COLO829 (cell line): Measurements from ENCODE around the gene ADAMTS1.

Experiments
- DNase-seq: peaks from one replicate; pipeline ENCODE4 v3.0.0; 2012; ENCODE audit warnings: low spot score

The ADAMTS1 gene

GRCh38 chr21:26844258-26845065 is 747 bp downstream of the ADAMTS1 start:
- no peak for DNase-seq

DNA sequence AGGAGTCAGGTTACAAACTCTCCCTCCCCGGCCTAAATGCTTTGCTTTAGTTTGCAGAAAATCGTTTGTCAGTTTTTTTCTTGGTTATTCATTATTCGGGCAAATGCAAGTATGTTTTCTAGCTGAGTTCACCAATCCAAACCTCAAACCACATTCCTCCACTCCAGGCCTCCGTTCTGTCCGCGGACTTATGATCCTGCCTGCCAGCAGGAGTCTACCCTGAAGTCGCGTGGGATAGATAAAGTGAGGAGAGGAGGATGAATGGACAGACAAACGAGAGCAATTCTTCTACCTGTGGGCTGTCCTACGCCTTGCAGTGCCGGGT is 1.3 kb downstream of the ADAMTS1 start:
- DNase-seq: peak; percentile 35

- peak; percentile 92 for DNase-seq
Measured at GRCh38 chr21:26842974-26843932, 2.0 kb downstream of the ADAMTS1 start.

DNA sequence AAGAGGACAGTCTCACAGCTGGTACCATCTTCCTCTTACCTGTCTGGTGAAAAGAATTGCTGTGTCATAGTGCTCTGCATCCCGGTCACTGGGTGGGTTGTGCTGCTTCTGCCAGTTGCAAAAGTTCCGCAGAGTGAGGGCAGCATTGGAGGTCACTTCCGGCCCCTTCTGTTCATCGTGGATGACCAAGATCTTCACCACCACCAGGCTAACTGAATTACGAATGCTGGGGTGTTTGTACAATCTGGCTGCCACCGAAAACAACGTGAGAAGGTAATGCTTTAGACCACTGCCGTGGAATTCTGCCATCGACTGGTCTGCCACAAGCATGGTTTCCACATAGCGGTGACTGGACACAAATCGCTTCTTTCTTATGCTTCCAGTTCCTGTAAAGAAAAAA is 2.9 kb downstream of the ADAMTS1 start:
- DNase-seq: no peak

DNA sequence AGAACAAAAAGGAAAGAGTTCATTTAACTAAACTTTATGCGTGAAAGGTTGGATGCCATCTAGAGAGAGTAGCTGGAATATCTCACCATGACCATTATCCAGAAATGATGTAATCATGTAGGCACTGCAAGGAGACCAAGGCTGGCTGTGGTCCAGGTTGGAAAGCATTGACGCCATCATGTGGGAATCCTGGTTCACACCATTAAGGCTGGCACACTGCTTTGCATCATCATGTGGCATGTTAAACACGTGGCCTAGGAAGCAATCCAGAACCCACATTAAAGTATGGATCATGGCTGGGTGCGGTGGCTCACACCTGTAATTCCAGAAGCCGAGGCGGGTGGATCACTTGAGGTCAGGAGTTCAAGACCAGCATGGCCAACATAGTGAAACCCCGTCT is 4.3 kb downstream of the ADAMTS1 start:
- DNase-seq: no peak

- DNase-seq: no peak
Measured at GRCh38 chr21:26840201-26840600, 5.0 kb downstream of the ADAMTS1 start.

DNA sequence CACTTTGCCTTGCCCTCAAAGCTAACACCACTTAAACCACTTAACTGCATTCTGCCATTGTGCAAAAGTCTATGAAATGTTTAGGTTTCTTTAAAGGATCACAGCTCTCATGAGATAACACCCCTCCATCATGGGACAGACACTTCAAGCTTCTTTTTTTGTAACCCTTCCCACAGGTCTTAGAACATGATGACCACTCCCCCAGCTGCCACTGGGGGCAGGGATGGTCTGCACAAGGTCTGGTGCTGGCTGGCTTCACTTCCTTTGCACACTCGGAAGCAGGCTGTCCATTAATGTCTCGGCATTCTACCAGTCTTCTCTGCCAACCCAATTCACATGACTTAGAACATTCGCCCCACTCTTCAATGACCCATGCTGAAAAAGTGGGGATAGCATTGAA is 7.7 kb downstream of the ADAMTS1 start:
- no peak for DNase-seq

GRCh38 chr21:26836528-26836927 is 8.7 kb downstream of the ADAMTS1 start:
- no peak for DNase-seq

- no peak for DNase-seq
Measured at GRCh38 chr21:26835714-26836265, 9.4 kb downstream of the ADAMTS1 start.

GRCh38 chr21:26835027-26835713 is 10.0 kb downstream of the ADAMTS1 start:
- no peak for DNase-seq

- no peak for DNase-seq
Measured at GRCh38 chr21:26834181-26834905, 10.9 kb downstream of the ADAMTS1 start.

DNA sequence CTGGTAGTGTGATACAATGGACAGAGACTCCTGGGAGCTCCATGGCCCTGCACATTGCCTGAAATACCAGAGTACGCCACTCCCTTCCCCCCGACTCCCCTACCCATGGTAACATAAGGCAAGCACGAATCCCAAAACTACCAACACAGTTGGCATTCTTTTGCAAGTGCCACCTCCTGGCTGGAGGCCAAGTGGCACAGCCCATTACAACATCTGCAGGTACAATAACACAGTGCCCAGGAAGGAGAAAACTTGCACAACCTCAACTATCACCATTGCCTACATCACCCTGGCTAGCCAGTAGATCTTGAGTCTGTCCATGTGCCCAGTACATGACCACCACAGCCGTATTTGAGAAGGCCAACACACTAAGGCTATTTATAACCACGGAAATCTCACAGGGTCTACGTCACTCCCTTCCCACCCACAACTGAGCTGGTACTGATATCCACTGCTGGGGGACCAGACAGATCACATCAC is 11.7 kb downstream of the ADAMTS1 start:
- no peak for DNase-seq

- no peak for DNase-seq
Measured at GRCh38 chr21:26833011-26833410, 12.2 kb downstream of the ADAMTS1 start.

GRCh38 chr21:26832546-26832945 is 12.7 kb downstream of the ADAMTS1 start:
- DNase-seq: no peak

GRCh38 chr21:26826801-26827200 is 18.4 kb downstream of the ADAMTS1 start:
- no peak for DNase-seq

DNA sequence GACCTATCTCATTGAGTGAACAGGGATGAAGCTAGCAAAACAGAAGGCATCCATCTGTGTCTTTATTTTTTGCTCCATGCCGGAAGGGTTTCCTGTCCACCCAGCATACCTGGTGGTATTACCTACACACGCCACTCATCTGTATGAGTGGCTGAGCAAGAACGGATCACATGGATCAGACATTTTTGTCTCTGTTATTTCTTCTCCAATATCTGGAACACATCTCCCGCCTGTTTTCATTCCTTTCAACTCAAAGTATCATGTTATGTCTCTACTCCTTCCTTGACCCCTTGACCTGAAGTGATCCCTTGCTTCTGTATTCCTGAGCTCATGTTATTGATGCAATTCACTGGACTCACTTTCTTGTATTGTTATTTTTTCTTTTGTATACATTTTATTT is 24.7 kb downstream of the ADAMTS1 start:
- DNase-seq: no peak

GRCh38 chr21:26819740-26820324 is 25.4 kb downstream of the ADAMTS1 start:
- DNase-seq: no peak

DNA sequence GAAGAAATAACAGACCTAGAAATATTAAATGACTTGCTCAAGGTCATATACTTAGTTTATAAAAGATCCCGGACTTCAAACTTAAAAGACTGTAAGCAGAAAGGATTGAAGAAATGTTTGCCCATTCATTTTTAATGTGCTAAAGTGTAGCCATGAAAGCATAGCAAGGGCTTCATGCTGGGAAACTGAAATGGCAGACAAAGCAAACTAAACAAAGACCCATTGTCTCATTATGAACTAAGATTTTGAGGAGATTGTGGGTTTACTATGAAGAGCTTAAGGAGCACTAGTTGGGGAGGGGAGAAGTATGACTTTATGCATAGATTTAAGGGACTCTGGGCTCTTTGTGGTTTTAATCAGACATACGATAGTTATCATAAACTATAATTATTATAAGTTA is 26.3 kb downstream of the ADAMTS1 start:
- no peak for DNase-seq

DNA sequence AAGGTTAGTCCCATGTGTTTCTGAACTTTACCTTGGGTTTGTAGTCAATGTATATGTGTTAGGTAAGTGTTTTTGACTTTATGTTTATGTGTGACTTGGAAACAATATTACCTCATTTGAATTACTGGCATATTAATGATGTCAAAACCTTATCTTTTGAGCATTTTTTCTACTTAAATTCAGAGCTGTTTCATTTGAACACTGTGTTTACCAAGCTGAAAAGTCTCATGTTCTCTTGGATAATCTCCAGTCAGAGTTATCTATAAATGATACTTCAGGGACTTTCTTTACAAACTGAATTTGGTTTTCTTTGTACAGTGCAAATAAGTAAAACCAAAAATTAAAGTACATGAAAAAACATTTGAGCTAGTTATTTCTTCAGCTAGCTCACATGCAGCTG is 30.0 kb downstream of the ADAMTS1 start:
- no peak for DNase-seq

GRCh38 chr21:26814386-26814785 is 30.8 kb downstream of the ADAMTS1 start:
- DNase-seq: no peak

GRCh38 chr21:26813426-26813998 is 31.7 kb downstream of the ADAMTS1 start:
- no peak for DNase-seq
